HG03342 (cell line): ENCODE results near the gene MYO3B.
A peak's percentile ranks its signal among the peaks of the same experiment; 100 is the strongest.

Experiments used
- ATAC-seq: cut with Tn5 transposase; IDR thresholded peaks from one replicate; pipeline ENCODE4 v1.9.1; 2021; ENCODE audit warnings: mild to moderate bottlenecking, moderate library complexity; ENCODE audit not compliant: unreplicated experiment

MYO3B gene

GRCh38 chr2:170235860-170236679, 58.1 kb downstream of the MYO3B start:
- ATAC-seq: peak; percentile 43

DNA sequence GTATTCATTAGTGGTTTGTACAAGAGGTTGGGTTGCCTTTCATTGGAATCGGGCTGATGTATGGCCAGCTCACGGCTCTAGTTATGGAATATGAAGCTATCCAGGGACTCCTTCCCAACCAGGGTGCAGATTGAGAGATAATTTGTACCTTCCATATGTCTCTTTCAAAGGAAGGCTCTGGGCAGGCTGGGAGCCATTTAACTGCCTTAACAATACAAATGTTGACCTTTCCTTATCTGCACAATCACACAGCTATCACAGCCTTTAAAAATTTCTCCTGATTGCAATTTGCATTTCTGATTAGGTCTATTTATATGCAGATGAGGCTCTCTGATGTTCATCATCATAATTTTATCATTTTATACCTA, 58.7 kb downstream of the MYO3B start:
- ATAC-seq: no peak

GRCh38 chr2:170237572-170238120, 59.7 kb downstream of the MYO3B start:
- no peak for ATAC-seq

GRCh38 chr2:170238776-170239175, 60.8 kb downstream of the MYO3B start:
- no peak for ATAC-seq

DNA sequence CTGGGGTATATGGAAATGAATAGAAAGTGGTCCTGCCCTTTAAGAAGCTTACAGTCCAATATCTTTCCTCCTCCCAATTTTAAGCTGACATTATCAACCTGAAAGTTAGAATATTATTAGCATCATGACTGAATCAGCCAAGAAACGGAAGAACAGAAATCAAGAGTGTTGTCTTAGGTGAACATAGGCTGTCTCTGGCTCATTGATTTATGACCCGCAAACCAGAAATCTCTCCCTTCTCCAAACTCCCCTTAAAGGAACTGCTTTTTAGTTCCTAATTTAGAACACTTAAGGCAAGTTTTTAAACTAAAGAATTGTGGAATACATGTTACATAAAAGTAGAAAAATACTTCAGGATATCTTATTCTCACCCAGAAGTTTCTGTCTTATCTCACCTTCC, 62.7 kb downstream of the MYO3B start:
- no peak for ATAC-seq

DNA sequence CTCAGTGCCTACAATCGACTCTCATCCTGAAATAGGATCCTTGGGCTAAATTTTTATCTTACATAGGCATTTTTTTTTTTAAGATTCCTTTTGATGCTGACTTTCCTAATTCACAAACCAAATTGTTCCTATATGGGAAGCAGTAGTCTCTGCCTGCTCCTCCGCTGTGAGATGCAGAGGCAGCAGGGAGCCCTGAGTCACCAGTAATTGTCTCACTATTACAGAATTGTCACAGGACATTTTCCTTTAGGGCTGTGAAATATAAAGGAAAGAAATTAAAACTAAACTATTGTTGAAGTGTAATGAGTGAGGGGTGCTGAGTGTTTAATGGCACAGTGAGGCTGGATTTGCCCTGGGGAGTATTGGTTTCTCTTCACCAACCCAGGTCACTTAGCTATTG, 63.8 kb downstream of the MYO3B start:
- ATAC-seq: no peak

DNA sequence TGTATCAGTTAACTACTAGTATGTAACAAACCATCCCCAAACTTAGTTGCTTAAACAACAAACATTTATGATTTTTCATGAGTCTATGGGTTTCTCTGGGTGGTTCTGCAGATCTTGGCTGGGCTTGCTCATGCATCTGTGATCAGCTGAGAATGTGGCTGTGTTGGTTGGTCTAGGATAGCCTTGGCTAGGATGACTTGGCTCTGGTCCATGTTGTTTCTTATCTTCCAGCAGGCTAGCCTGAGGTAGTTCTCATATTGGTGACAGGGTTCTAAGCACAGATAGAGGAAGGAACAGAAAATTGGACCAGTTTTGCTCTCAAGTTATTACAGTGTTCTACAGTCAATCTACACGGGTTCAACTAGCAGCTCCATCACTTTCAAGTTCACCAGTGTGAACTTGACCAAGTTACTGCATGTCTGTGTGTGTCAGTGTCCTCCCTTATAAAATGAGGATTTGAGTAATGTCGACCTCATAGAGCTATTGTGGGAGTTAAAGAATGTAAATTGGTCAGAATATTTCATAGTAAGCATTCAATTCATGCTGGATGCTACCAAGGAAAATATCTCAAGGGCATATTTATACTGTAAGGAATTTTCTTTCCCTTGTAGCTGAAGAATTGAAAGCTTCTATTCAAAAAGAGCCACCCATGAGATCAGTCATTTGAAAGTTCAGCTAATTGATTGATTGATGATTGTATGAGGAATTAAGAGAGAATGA, 65.3 kb downstream of the MYO3B start:
- no peak for ATAC-seq

- ATAC-seq: no peak
Measured at GRCh38 chr2:170243898-170244297, 66.0 kb downstream of the MYO3B start.

GRCh38 chr2:170244555-170244954, 66.6 kb downstream of the MYO3B start:
- no peak for ATAC-seq

DNA sequence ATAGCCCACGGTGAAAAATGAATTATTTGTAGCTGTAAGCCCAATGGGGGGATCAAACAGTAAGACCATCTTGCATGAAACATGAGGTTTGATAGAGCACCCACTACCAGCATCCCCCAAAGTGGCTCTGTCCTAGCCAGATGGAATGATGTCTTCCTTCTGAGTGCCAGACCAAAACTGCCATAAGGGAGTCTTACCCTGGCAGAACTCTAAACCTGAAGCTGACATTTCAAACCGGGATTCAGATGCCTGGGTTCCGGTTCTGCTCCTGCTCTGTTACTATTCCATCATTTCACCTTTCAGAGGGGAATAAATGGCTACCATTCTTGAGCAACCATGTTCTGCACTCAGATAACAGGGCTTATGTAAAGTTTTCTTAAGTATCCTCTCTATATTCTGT, 67.4 kb downstream of the MYO3B start:
- ATAC-seq: no peak

- no peak for ATAC-seq
Measured at GRCh38 chr2:170247333-170247732, 69.4 kb downstream of the MYO3B start.

DNA sequence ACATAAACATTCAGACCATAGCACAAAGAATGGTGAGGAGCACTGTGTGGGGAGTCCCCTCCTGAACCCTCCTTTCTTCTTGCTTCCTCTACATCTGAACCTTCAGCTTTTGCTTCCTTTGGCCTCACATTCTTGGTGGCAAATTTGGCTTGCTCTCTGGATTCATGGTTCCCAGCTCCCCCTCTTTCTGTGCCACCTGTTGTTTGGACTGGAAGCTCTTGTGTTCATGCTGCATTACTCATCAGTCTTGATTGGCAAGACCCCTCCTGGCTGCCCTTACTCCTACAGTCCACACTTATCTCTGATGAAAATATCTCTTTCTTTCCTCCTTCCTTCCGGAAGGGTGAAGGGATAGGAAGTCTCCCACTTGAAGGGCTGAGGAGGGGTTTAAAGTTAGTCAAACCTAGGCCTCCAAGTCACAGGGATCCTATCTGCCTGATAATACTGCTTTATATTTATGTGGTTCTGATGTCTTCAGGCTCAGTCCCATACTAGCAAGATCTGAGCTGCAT, 70.0 kb downstream of the MYO3B start:
- no peak for ATAC-seq

DNA sequence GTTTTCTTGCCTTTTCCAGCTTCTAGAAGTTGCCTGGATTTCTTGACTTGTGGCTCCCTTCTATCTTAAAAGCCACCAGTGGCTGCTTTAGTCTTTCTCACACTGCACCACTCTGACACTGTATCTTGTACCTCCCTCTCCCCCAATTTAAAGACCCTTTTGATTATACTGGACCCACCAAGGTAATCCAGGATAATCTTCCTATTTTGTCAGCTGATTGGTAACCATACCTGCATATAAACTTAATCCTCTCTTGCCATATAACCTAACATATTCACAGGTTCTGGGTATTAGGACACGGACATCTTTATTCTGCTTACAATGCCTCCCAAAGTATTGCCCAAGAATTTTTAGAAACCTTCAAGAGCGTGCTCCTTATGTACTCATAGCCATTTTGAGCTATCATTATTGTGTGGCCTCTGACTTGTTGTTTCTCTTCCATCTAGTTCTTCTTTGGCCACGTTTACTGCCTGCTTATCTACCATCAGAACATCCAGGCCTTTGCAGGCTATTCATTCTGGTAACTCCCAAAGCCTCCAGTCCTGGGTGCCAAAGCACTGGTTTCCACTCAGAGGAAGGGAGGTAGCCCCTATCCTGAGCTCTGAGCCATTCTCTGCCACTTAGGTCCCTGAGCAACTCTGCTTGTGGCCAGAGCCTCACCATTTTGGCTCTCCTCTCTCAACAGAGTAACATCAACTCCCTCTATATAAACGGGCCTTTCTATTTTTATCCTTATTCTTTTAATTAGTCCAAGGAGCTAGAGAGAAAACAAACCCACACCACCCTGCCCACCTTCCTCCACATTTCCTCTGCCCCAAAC, 70.8 kb downstream of the MYO3B start:
- no peak for ATAC-seq

DNA sequence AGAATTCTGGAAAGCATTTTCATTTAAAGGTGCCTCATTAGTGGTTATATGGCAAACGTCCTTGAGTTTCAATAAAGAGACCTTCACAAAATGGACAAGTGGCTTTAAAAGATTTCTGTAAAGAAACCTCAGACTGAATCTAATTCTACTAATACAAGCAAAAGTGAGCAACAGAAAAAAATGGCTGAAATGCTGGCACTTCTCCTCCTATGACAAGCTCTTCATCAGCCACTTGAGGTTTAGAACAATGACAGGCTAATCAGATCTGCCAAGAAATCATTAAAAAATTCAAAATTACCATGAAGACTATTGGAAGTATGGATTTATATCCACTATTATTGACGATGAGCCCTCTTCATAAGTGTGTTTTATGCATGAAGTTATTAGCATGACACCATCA, 71.8 kb downstream of the MYO3B start:
- ATAC-seq: no peak

DNA sequence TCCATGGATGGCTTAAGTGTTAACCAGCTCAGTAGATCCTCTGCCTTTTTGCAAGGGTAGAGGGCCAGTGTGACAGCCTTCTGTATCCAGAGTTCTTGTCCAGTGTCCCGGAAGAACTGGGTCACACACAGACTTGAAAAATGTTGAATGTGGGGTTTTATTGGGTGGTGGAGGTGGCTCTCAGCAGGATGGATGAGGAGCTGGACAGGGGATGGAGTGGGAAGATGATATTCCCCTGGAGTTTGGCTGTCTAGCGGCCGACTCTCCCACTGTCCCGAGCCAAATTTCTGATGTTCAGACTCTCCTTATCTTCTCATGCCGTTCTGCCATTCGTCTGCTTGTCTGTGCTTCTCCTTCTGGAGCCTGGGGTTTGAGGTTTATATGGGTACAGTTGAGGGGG, 72.6 kb downstream of the MYO3B start:
- ATAC-seq: no peak

GRCh38 chr2:170252414-170252813, 74.5 kb downstream of the MYO3B start:
- ATAC-seq: no peak

GRCh38 chr2:170253721-170254230, 75.8 kb downstream of the MYO3B start:
- no peak for ATAC-seq

- no peak for ATAC-seq
Measured at GRCh38 chr2:170254293-170254732, 76.4 kb downstream of the MYO3B start.

GRCh38 chr2:170255137-170255536, 77.2 kb downstream of the MYO3B start:
- ATAC-seq: no peak

- no peak for ATAC-seq
Measured at GRCh38 chr2:170255971-170256370, 78.0 kb downstream of the MYO3B start.

DNA sequence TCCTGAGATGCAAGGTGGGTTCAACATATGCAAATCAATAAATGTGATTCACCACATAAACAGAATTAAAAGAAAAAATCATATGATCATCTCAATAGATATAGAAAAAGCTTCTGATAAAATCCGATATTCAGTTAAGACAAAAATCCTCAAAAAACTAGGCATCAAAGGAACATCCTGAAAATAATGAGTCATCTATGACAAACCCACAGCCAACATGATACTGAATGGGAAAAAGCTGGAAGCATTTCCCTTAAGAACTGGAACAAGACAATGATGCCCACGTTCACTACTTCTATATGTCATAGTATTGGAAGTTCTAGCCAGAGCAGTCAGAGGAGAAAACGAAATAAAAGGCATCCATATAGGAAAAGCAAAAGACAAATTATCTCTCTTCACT, 80.4 kb downstream of the MYO3B start:
- no peak for ATAC-seq
